Vagina (tissue), 2 donors: ENCODE results near the gene NPTXR. TPM values are rescaled to one million over a fixed set of nuclear protein-coding genes. Genes with fewer than 3 reads are reported as not detected.

Source experiments
- DNase-seq, 2 donors: peaks; one replicate each; pipeline ENCODE4 v3.0.0-alpha.2; 2017; ENCODE audit errors: extremely low spot score in 2 of 2
- H3K27ac ChIP-seq: fragments of 200-600 bp; sonication (generic); one replicate; pipeline ENCODE4 v1.5.1; 2019
- H3K27me3 ChIP-seq: fragments of 200-600 bp; sonication (generic); one replicate; pipeline ENCODE4 v1.5.1; 2019
- H3K36me3 ChIP-seq, 2 donors: fragments of 200-600 bp; sonication (generic); one replicate each; pipeline ENCODE4 v1.5.1; 2017 to 2019
- H3K4me1 ChIP-seq: fragments of 200-600 bp; sonication (generic); one replicate; pipeline ENCODE4 v1.5.1; 2019
- H3K4me3 ChIP-seq, 2 donors: fragments of 200-600 bp; sonication (generic); 1 replicate in 1 of 2; 2 replicates in 1 of 2; pipeline ENCODE4 v1.5.1; 2016 to 2019
- H3K9me3 ChIP-seq: fragments of 200-600 bp; sonication (generic); one replicate; pipeline ENCODE4 v1.5.1; 2019
- CTCF ChIP-seq, 3 experiments: fragments of 450-650 bp in 2 of 3; fragments of 200-600 bp in 1 of 3; sonication (generic) in 1 of 3; IDR thresholded peaks; one replicate each; pipeline ENCODE4 v1.5.1; 2017 to 2019; ENCODE audit warnings: antibody characterized with exemption in 3 of 3, mild to moderate bottlenecking in 2 of 3, moderate library complexity in 2 of 3
- POLR2A ChIP-seq, 2 donors: fragments of 450-650 bp; IDR thresholded peaks; one replicate each; pipeline ENCODE4 v1.6.1; 2017; ENCODE audit warnings: antibody characterized with exemption in 2 of 2, mild to moderate bottlenecking in 2 of 2, moderate library complexity in 2 of 2
- POLR2AphosphoS5 ChIP-seq, 2 donors: sonication (generic); formaldehyde crosslinking; IDR thresholded peaks; one replicate each; pipeline ENCODE4 v1.9.0; 2017; ENCODE audit warnings: antibody characterized with exemption in 2 of 2, mild to moderate bottlenecking in 2 of 2, low read depth in 1 of 2; ENCODE audit not compliant: insufficient read depth in 1 of 2
- intact Hi-C: fragments of 100-400 bp; cut with DNase I; formaldehyde crosslinking; loops from one replicate; pipeline ENCODE4 v1.15.1; 2023
- total RNA-seq: library from RNA; depleted of rRNA; stranded (reverse); fragments of >200 nt; gene quantifications from one replicate; pipeline ENCODE4 v1.2.3, GENCODE V29; 2016

NPTXR gene
- total RNA-seq, 1 donor from 2014 or later = 9.3 TPM

DNA sequence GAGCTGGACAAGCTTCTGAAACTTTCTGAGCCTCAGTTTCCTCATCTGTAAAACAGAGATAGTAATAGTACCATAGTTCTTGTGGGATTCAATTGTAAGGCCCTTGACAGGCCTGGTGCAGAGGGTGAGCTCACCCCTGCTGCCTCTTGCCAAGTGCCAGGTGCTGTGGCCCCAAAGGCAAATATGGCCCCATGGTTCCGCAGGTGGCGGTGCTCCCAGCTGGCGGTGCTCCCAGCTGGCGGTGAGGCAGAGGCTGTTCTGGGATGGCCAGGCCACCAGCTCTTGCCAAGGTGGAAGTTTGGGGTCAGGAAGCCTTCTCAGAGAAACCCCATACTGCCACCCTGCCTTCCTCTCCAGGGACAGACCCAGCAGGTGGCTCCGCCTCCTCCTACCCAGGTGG lies 8.8 kb downstream of the NPTXR start:
- Histone ChIP-seq H3K27ac (no peak overlapping the region), H3K4me1 (no peaks in the 10 kb centered on the region), H3K36me3 (no peaks in the 10 kb centered on the region), H3K27me3 (no peaks in the 10 kb centered on the region), H3K4me3 (no peak overlapping the region), H3K9me3 (no peaks in the 10 kb centered on the region)
- no peak for DNase-seq
- TF ChIP-seq POLR2AphosphoS5 (IDR thresholded peaks at IDR 0.05; ENCODE audit: insufficient read depth in 1 of 2, low read depth in 1 of 2) (no peak), CTCF (IDR thresholded peaks at IDR 0.05) (no peak), POLR2A (IDR thresholded peaks at IDR 0.05) (no peak)
- intact Hi-C loops = no loop called here

DNA sequence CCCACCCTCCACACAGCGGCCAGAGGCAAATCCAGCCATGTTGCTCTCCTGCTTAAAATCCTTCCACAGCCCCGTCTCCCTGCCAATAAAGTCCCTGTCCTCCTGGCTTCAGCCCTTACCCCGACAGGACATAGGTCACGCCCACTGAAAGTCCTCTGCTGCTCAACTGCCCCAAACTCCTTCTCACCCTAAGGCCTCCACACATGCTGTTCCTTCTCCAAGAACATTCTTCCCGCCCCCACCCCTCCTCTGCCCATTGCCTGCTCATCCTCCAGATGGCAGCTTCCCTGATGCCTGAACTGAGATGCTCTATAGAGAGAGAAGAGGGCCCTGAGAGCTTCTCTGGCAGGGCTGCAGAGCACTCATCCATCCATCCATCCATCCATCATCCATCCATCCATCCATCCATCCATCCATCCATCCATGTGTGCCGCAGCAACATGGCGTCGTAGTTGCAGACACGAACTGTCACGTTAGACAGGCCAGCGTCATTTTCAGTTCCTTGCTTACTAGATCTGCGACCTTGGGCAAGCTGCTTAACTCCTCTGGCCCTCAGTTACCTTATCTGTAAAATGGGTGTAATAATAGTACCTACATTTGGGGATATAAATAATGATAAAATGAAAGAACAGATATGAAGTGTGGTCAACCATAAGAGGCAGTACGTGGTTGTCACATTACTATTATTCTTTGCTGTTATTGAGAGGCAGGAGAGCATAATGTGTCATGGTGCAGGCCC lies 9.4 kb downstream of the NPTXR start:
- Histone ChIP-seq H3K27ac (no peak overlapping the region), H3K4me1 (no peaks in the 10 kb centered on the region), H3K9me3 (no peaks in the 10 kb centered on the region), H3K4me3 (no peak overlapping the region), H3K27me3 (no peaks in the 10 kb centered on the region), H3K36me3 (no peaks in the 10 kb centered on the region)
- TF ChIP-seq POLR2A (IDR thresholded peaks at IDR 0.05) = no peak
- TF ChIP-seq POLR2AphosphoS5 (IDR thresholded peaks at IDR 0.05; ENCODE audit: insufficient read depth in 1 of 2, low read depth in 1 of 2) = no peak
- TF ChIP-seq CTCF (IDR thresholded peaks at IDR 0.05) = no peak
- DNase-seq = no peak
- intact Hi-C loops = no loop called here

DNA sequence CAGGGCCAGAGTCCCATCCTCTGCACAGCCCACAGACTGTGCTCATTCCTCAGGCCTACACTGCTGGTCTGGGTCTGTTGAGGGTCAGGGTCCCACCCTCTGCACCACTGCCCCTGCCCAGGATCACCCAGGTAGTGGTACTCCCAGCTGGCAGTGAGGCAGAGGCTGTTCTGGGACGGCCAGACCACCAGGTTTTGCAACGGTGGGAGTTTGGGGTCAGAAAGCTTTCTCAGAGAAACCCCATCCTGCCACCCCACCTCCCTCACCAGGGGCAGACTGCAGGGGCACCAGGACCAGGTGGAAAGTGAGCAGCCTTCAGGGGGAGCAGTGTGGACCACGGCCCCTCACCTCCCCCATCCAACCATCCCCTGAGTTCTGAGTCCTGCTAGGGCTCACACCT lies 10.8 kb downstream of the NPTXR start:
- Histone ChIP-seq H3K4me1 (no peaks in the 10 kb centered on the region), H3K9me3 (no peaks in the 10 kb centered on the region), H3K36me3 (no peaks in the 10 kb centered on the region), H3K4me3 (no peak overlapping the region), H3K27ac (no peak overlapping the region), H3K27me3 (no peaks in the 10 kb centered on the region)
- no peak for DNase-seq
- no peak for TF ChIP-seq POLR2A (IDR thresholded peaks at IDR 0.05)
- no peak for TF ChIP-seq CTCF (IDR thresholded peaks at IDR 0.05)
- TF ChIP-seq POLR2AphosphoS5 (IDR thresholded peaks at IDR 0.05; ENCODE audit: insufficient read depth in 1 of 2, low read depth in 1 of 2) = no peak
- intact Hi-C loops = no loop called here

- H3K27ac ChIP-seq = no peak overlapping the region
- no peaks in the 10 kb centered on the region for H3K9me3 ChIP-seq
- DNase-seq = no peak
- no peaks in the 10 kb centered on the region for H3K36me3 ChIP-seq
- no peak overlapping the region for H3K4me3 ChIP-seq
- TF ChIP-seq CTCF (IDR thresholded peaks at IDR 0.05) (no peak), POLR2A (IDR thresholded peaks at IDR 0.05) (no peak), POLR2AphosphoS5 (IDR thresholded peaks at IDR 0.05; ENCODE audit: insufficient read depth in 1 of 2, low read depth in 1 of 2) (no peak)
- H3K4me1 ChIP-seq = no peaks in the 10 kb centered on the region
- H3K27me3 ChIP-seq = no peaks in the 10 kb centered on the region
- intact Hi-C loops = no loop called here
Measured at GRCh38 chr22:38832005-38832978, 11.5 kb downstream of the NPTXR start.
